Measurements from ENCODE around the gene FASLG.
"Not testable (repeated sequence)": the region's sequence is repeated elsewhere in the genome, so short reads cannot be mapped to it uniquely, and the experiment has no call there.

Gene FASLG

GRCh38 chr1:172658871-172659453 lies at the start of gene FASLG:
Gene FASLG, plus strand, starts transcription at chr1:172659103. Its CDS starts 99 bp downstream, at chr1:172659202.
- no peak for DNase-seq (ENCODE audit: low spot score)

- no peak for DNase-seq (ENCODE audit: low spot score)
These were observed 49.4 kb upstream of the FASLG start for GRCh38 chr1:172609528-172609927.

GRCh38 chr1:172612478-172612877 lies 46.4 kb upstream of the FASLG start:
- no peak for DNase-seq (ENCODE audit: low spot score)

- DNase-seq (ENCODE audit: low spot score) = no peak
These were observed 45.6 kb upstream of the FASLG start for GRCh38 chr1:172613294-172613693.

GRCh38 chr1:172616195-172616594 lies 42.7 kb upstream of the FASLG start:
- no peak for DNase-seq (ENCODE audit: low spot score)

GRCh38 chr1:172616636-172617035 lies 42.3 kb upstream of the FASLG start:
- DNase-seq (ENCODE audit: low spot score) = no peak

GRCh38 chr1:172620603-172621002 lies 38.3 kb upstream of the FASLG start:
- not testable (repeated sequence) for DNase-seq (ENCODE audit: low spot score)

- no peak for DNase-seq (ENCODE audit: low spot score)
These were observed 36.4 kb upstream of the FASLG start for GRCh38 chr1:172622541-172622940.

GRCh38 chr1:172623748-172624147 lies 35.2 kb upstream of the FASLG start:
- DNase-seq (ENCODE audit: low spot score) = no peak

- no peak for DNase-seq (ENCODE audit: low spot score)
These were observed 32.1 kb upstream of the FASLG start for GRCh38 chr1:172626845-172627244.

GRCh38 chr1:172627702-172628101 lies 31.2 kb upstream of the FASLG start:
- no peak for DNase-seq (ENCODE audit: low spot score)

GRCh38 chr1:172628401-172628800 lies 30.5 kb upstream of the FASLG start:
- DNase-seq (ENCODE audit: low spot score) = no peak

- DNase-seq (ENCODE audit: low spot score) = no peak
These were observed 29.7 kb upstream of the FASLG start for GRCh38 chr1:172629170-172629569.

- DNase-seq (ENCODE audit: low spot score) = no peak
These were observed 29.3 kb upstream of the FASLG start for GRCh38 chr1:172629638-172630037.

- DNase-seq (ENCODE audit: low spot score) = no peak
These were observed 28.7 kb upstream of the FASLG start for GRCh38 chr1:172630056-172630818.

GRCh38 chr1:172630868-172631267 lies 28.0 kb upstream of the FASLG start:
- no peak for DNase-seq (ENCODE audit: low spot score)

- DNase-seq (ENCODE audit: low spot score) = peak; percentile 33
These were observed 21.4 kb upstream of the FASLG start for GRCh38 chr1:172637522-172637921.

GRCh38 chr1:172638249-172638648 lies 20.7 kb upstream of the FASLG start:
- DNase-seq (ENCODE audit: low spot score) = no peak

GRCh38 chr1:172638885-172639831 lies 19.7 kb upstream of the FASLG start:
- DNase-seq (ENCODE audit: low spot score) = peak; percentile 53

- no peak for DNase-seq (ENCODE audit: low spot score)
These were observed 18.8 kb upstream of the FASLG start for GRCh38 chr1:172640111-172640510.

GRCh38 chr1:172641492-172641891 lies 17.4 kb upstream of the FASLG start:
- DNase-seq (ENCODE audit: low spot score) = no peak

GRCh38 chr1:172642970-172643369 lies 15.9 kb upstream of the FASLG start:
- no peak for DNase-seq (ENCODE audit: low spot score)

GRCh38 chr1:172646653-172647052 lies 12.2 kb upstream of the FASLG start:
- no peak for DNase-seq (ENCODE audit: low spot score)

Data from kidney capillary endothelial cell (primary cell).